Neural progenitor cell (in vitro differentiated cells): ENCODE results near the gene GDF10.

Experiments
- EZH2 ChIP-seq: fragments of 200-600 bp; sonication (generic); IDR thresholded peaks from 2 replicates; pipeline ENCODE4 v1.6.1; 2017; ENCODE audit warnings: antibody characterized with exemption, mild to moderate bottlenecking, moderate library complexity
- EZH2phosphoT487 ChIP-seq: fragments of 200-600 bp; sonication (generic); IDR thresholded peaks from 2 replicates; pipeline ENCODE4 v1.6.1; 2017; ENCODE audit warnings: antibody characterized with exemption
- TF ChIP-seq, protein P1 (sequence below): fragments of 200-600 bp; sonication (generic); IDR thresholded peaks from 2 replicates; pipeline ENCODE4 v1.5.1; 2017; ENCODE audit warnings: antibody characterized with exemption, mild to moderate bottlenecking

DNA sequence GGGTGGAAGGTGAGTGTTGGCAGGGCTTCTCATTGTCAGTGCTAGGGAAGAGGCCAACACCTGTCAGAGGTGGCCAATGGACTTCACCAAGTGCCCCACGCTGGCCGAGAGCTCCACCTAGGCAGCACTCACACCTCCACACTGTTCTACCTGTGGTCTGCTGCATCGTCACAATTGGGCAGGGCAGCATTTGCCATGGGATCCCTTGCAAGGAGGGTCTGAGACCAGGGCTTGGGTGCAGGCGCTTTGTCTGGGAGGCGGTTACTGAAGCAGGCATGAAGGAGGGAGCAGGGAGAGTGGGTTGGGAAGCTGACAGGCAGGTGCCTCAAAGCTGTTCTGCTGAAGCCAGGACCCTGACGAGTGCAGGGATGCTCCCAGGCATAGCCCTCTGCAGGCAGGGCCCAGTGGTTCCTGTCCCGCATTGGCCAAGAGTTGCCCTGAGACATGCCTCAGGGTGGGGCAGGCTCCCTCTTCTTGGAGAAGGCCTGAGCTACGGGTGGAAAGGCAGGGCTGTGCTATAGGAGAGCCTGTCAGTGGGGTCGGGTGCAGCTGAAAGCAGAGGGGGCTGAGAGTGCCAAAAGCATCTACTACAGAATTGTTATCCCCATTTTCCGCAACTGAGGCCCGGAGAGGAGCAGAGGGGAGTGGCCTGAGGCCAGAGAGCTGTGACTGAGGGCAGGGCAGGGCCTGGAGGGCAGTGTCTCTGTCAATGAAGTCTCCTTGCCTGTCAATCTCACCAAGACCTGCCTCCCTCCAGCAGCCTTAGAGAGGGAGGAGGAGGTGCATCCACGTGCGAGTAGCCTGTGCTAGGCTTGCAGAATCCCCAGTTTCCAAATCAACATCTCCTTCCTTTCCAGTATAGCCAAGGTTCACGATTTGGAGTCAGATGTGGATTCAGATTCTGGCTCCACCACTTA is 52.2 kb downstream of the GDF10 start:
- TF ChIP-seq, protein P1, sequence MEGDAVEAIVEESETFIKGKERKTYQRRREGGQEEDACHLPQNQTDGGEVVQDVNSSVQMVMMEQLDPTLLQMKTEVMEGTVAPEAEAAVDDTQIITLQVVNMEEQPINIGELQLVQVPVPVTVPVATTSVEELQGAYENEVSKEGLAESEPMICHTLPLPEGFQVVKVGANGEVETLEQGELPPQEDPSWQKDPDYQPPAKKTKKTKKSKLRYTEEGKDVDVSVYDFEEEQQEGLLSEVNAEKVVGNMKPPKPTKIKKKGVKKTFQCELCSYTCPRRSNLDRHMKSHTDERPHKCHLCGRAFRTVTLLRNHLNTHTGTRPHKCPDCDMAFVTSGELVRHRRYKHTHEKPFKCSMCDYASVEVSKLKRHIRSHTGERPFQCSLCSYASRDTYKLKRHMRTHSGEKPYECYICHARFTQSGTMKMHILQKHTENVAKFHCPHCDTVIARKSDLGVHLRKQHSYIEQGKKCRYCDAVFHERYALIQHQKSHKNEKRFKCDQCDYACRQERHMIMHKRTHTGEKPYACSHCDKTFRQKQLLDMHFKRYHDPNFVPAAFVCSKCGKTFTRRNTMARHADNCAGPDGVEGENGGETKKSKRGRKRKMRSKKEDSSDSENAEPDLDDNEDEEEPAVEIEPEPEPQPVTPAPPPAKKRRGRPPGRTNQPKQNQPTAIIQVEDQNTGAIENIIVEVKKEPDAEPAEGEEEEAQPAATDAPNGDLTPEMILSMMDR: no peak
- TF ChIP-seq EZH2 (no peak), EZH2phosphoT487 (no peak)
